Left lobe of liver (tissue), 1 donor: ENCODE measurements around the gene DDX20. TPM values are rescaled to one million over a fixed set of nuclear protein-coding genes. Genes with fewer than 3 reads are reported as not detected.

Source experiments
- total RNA-seq: library from RNA; stranded (reverse); gene quantifications from one replicate; pipeline ENCODE4 v1.2.1, GENCODE V29; 2021
- donor health status: DM: no; HTN: yes; CAD: no.

DDX20 gene
- total RNA-seq, 1 donor from 2014 or later = 3.2 TPM

Other genes with a start within 250 kb of the DDX20 start
- gene RAP1A, start 136.1 kb upstream of the DDX20 start, total RNA-seq = 30.0 TPM
- gene INKA2, start 16.5 kb upstream of the DDX20 start, total RNA-seq = 1.1 TPM
- gene KCND3, start 233.8 kb downstream of the DDX20 start, total RNA-seq = 24.7 TPM